ENCODE data around the gene ATF6. TPM values are rescaled to one million over a fixed set of nuclear protein-coding genes. Genes with fewer than 3 reads are reported as not detected.

ATF6 gene
- total RNA-seq, 2 experiments from 2014 or later = 16.2 to 17.1 TPM

GRCh38 chr1:161970633-161971032, 204.5 kb downstream of the ATF6 start:
- POLR2A ChIA-PET = no interaction called here
- Histone ChIP-seq H3K4me1 (ENCODE audit: insufficient read depth, low read length) (no peaks in the 10 kb centered on the region), H3K27ac (ENCODE audit: low read depth in 1 of 2, low read length in 2 of 2) (no peak overlapping the region), H3K4me3 (ENCODE audit: low read length) (no peak overlapping the region), H3K36me3 (ENCODE audit: insufficient read depth, low read length) (peaks cover 16% of the 10 kb centered on the region), H3K9me3 (ENCODE audit: control insufficient read depth in 1 of 2, insufficient read depth in 1 of 2, low read length in 2 of 2) (no peaks in the 10 kb centered on the region), H3K27me3 (ENCODE audit: control insufficient read depth in 1 of 2, insufficient read depth in 2 of 2, low read length in 2 of 2) (no peaks in the 10 kb centered on the region)
- Mint-ChIP-seq H3K4me1 (ENCODE audit: low read depth) (no peaks in the 10 kb centered on the region), H3K9me3 (no peaks in the 10 kb centered on the region), H3K27ac (no peak overlapping the region), H3K27me3 (no peaks in the 10 kb centered on the region), H3K36me3 (ENCODE audit: low read depth) (peaks cover 23% of the 10 kb centered on the region), H3K4me3 (no peak overlapping the region)
- no peak for DNase-seq
- CTCF ChIA-PET = no interaction called here
- no peak for TF ChIP-seq CTCF (IDR thresholded peaks at IDR 0.05)
- intact Hi-C loops (cut with DNase I, micrococcal nuclease) = no loop called here
- no peak for ATAC-seq (ENCODE audit: poor library complexity)

GRCh38 chr1:161972828-161973227, 206.7 kb downstream of the ATF6 start:
- CTCF ChIA-PET = no interaction called here
- Histone ChIP-seq H3K4me3 (ENCODE audit: low read length) (no peak overlapping the region), H3K27ac (ENCODE audit: low read depth in 1 of 2, low read length in 2 of 2) (no peak overlapping the region), H3K36me3 (ENCODE audit: insufficient read depth, low read length) (peaks cover 1% of the 10 kb centered on the region), H3K9me3 (ENCODE audit: control insufficient read depth in 1 of 2, insufficient read depth in 1 of 2, low read length in 2 of 2) (no peaks in the 10 kb centered on the region), H3K4me1 (ENCODE audit: insufficient read depth, low read length) (no peaks in the 10 kb centered on the region), H3K27me3 (ENCODE audit: control insufficient read depth in 1 of 2, insufficient read depth in 2 of 2, low read length in 2 of 2) (no peaks in the 10 kb centered on the region)
- Mint-ChIP-seq H3K27me3 (no peaks in the 10 kb centered on the region), H3K4me1 (ENCODE audit: low read depth) (no peaks in the 10 kb centered on the region), H3K27ac (no peak overlapping the region), H3K9me3 (no peaks in the 10 kb centered on the region), H3K36me3 (ENCODE audit: low read depth) (peaks cover under 1% of the 10 kb centered on the region), H3K4me3 (no peak overlapping the region)
- POLR2A ChIA-PET = no interaction called here
- TF ChIP-seq CTCF (IDR thresholded peaks at IDR 0.05) = no peak
- ATAC-seq (ENCODE audit: poor library complexity) (no peak), DNase-seq (no peak)
- intact Hi-C loops (cut with DNase I, micrococcal nuclease) = no loop called here

GRCh38 chr1:161973924-161974845, 208.1 kb downstream of the ATF6 start:
- CTCF ChIA-PET = no interaction called here

More at GRCh38 chr1:161973924-161974845, 208.1 kb downstream of the ATF6 start:
- TF ChIP-seq CTCF (IDR thresholded peaks at IDR 0.05) = no peak
- no peaks in the 10 kb centered on the region for H3K27me3 ChIP-seq (ENCODE audit: control insufficient read depth in 1 of 2, insufficient read depth in 2 of 2, low read length in 2 of 2)
- H3K27ac ChIP-seq (ENCODE audit: low read depth in 1 of 2, low read length in 2 of 2) = no peak overlapping the region
- Mint-ChIP-seq H3K4me1 (ENCODE audit: low read depth) (no peaks in the 10 kb centered on the region), H3K27me3 (no peaks in the 10 kb centered on the region), H3K27ac (no peak overlapping the region), H3K9me3 (no peaks in the 10 kb centered on the region), H3K4me3 (no peak overlapping the region), H3K36me3 (ENCODE audit: low read depth) (no peaks in the 10 kb centered on the region)
- POLR2A ChIA-PET = interaction anchor here (0.6 kb wide), 1 partner anchor 70 kb away, joined by 3 read pairs; no protein-coding TSS in a partner anchor
- DNase-seq = no peak
- no peaks in the 10 kb centered on the region for H3K36me3 ChIP-seq (ENCODE audit: insufficient read depth, low read length)
- H3K4me3 ChIP-seq (ENCODE audit: low read length) = no peak overlapping the region
- intact Hi-C loops (cut with DNase I, micrococcal nuclease) = no loop called here
- no peaks in the 10 kb centered on the region for H3K4me1 ChIP-seq (ENCODE audit: insufficient read depth, low read length)
- no peak for ATAC-seq (ENCODE audit: poor library complexity)
- no peaks in the 10 kb centered on the region for H3K9me3 ChIP-seq (ENCODE audit: control insufficient read depth in 1 of 2, insufficient read depth in 1 of 2, low read length in 2 of 2)
